ENCODE results near the gene NOL4L. TPM values are rescaled to one million over a fixed set of nuclear protein-coding genes. Genes with fewer than 3 reads are reported as not detected.

The NOL4L gene
- total RNA-seq, 4 donors from 2014 or later, result 2.6 to 12.8 (median 6.4) TPM

GRCh38 chr20:32445539-32446273 lies 139.4 kb downstream of the NOL4L start:
- Histone ChIP-seq H3K4me3 (no peak overlapping the region), H3K27me3 (no peaks in the 10 kb centered on the region), H3K9me3 (no peaks in the 10 kb centered on the region), H3K27ac (no peak overlapping the region), H3K4me1 (peaks cover 40% of the 10 kb centered on the region), H3K36me3 (peaks cover 25% of the 10 kb centered on the region)
- TF ChIP-seq POLR2A (IDR thresholded peaks at IDR 0.05) (no peak), POLR2AphosphoS5 (IDR thresholded peaks at IDR 0.05) (no peak), EP300 (IDR thresholded peaks at IDR 0.05) (no peak), CTCF (IDR thresholded peaks at IDR 0.05) (no peak)
- WGBS, result 42% methylated on average over 8 of the region's 12 CpGs
- peak; percentile 55 to 76 for DNase-seq (ENCODE audit: low spot score in 2 of 2)

DNA sequence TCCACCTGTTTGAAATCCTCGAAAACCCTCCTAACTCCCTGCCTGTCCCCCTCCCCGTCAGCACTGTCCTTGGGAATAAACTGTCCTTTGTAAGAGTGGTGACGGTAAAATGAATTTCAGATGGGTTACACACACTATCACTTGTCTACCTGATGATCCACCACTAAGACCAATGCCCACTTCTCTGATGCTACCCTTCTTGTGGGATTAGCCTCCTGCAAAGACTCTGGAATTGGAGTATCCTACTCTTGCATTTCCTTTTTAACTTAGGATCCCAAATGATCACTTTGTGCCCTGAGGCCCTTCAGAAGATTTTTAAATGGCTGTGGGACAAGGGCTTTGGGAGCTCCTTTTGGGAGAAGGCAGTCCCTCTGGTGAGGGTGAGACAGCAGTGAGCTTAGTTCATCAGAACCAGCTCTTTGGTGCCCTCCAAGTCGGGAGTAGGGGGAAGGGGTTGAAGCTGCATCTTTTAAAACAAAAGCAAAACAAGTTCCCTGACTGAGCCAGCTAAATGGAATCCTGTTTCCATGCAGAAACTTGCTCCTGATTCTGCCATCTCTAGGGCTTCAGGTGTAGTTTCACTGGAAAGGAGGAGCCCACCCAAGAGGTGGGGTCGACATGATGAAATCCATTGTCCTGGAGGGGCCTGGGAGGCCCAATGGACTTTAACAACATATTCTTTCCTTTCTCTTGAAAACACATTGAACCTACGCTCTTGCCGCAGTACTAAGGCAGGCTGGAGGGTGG lies 140.5 kb downstream of the NOL4L start:
- 85% methylated on average over 7 of the region's 7 CpGs for WGBS
- H3K4me3 ChIP-seq, result no peak overlapping the region
- H3K4me1 ChIP-seq, result peaks cover 30% of the 10 kb centered on the region
- DNase-seq (ENCODE audit: low spot score in 2 of 2), result no peak
- peaks cover 28% of the 10 kb centered on the region for H3K36me3 ChIP-seq
- H3K27me3 ChIP-seq, result no peaks in the 10 kb centered on the region
- no peaks in the 10 kb centered on the region for H3K9me3 ChIP-seq
- TF ChIP-seq EP300 (IDR thresholded peaks at IDR 0.05), result no peak
- no peak overlapping the region for H3K27ac ChIP-seq

DNA sequence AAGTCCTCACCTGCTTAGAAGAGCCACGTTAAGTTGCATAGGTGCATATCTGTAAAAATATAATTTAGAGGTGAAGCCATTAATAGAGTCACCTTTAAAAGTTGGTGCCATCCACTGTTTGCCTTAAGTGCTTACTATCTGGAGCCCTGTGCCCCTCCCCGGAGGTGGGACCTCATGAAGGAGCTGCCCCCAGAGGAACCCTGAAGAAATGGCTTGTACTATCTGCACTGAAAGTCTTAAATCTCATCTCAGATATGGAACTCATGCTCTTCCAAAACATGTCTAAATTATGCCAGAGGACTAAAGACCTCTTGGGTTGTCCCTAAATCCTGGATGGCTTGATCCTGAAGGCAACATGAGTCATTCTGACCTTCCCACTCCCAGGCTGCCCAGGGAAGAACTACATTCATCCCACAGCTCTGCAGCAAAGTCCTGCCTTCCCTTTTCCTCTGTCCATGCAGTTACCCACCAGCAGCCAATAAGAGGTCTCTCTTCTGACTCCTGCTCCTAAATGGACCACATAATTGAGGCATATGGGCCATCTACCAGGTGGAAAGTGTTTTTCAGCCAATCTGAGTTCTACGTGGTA lies 141.7 kb downstream of the NOL4L start:
- 90% methylated on average over 3 of the region's 3 CpGs for WGBS

DNA sequence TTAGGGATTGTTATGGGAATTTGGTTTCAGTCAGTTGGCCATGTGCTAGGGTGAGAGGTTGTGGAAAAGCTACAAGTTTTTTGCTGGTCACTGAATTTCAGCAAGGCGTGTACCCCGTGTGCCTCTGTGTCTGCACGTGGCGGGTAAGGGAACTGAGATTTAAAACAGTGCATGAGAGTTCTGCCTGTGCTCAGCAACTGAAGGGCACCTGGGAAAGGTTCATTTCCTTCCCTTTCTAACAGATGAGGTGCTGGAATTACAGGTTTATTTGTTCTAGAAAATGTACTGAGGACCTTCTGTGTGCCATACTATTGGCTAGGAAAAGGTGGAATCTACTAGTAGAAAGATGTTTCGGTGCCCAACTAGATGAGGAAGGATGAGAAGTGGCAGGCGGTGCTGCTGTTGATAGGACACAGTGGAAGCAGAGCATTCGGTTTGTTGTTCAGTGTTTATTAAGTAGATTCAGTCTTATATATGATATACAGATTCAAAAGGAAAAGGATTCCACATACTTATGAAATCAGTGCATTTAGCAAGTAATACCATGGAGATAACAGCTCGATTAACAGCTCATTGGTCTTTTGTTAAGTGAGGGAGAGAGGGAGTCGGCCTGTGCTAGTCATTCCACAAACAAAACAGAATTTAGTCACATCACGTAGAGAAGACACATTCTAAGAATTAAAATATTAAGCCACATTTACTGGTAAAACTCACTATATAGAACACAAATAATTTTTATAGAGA lies 142.3 kb downstream of the NOL4L start:
- no peak overlapping the region for H3K4me3 ChIP-seq
- no peak overlapping the region for H3K27ac ChIP-seq
- peaks cover 14% of the 10 kb centered on the region for H3K4me1 ChIP-seq
- peak in 1 of 2 donors; percentile 19 for DNase-seq (ENCODE audit: low spot score in 2 of 2)
- H3K36me3 ChIP-seq, result peaks cover 46% of the 10 kb centered on the region
- WGBS, result 88% methylated on average over 10 of the region's 10 CpGs
- TF ChIP-seq EP300 (IDR thresholded peaks at IDR 0.05) (no peak), POLR2A (IDR thresholded peaks at IDR 0.05) (no peak), CTCF (IDR thresholded peaks at IDR 0.05) (no peak), POLR2AphosphoS5 (IDR thresholded peaks at IDR 0.05) (no peak)
- no peaks in the 10 kb centered on the region for H3K27me3 ChIP-seq
- no peaks in the 10 kb centered on the region for H3K9me3 ChIP-seq

More for the DNA sequence above, 141.7 kb downstream of the NOL4L start:
- H3K36me3 ChIP-seq, result peaks cover 39% of the 10 kb centered on the region
- no peaks in the 10 kb centered on the region for H3K27me3 ChIP-seq
- no peak overlapping the region for H3K4me3 ChIP-seq
- H3K9me3 ChIP-seq, result no peaks in the 10 kb centered on the region
- no peak overlapping the region for H3K27ac ChIP-seq
- no peak for DNase-seq (ENCODE audit: low spot score in 2 of 2)
- TF ChIP-seq CTCF (IDR thresholded peaks at IDR 0.05), result no peak
- TF ChIP-seq POLR2A (IDR thresholded peaks at IDR 0.05), result no peak
- no peak for TF ChIP-seq POLR2AphosphoS5 (IDR thresholded peaks at IDR 0.05)
- no peak for TF ChIP-seq EP300 (IDR thresholded peaks at IDR 0.05)
- H3K4me1 ChIP-seq, result peaks cover 21% of the 10 kb centered on the region

DNA sequence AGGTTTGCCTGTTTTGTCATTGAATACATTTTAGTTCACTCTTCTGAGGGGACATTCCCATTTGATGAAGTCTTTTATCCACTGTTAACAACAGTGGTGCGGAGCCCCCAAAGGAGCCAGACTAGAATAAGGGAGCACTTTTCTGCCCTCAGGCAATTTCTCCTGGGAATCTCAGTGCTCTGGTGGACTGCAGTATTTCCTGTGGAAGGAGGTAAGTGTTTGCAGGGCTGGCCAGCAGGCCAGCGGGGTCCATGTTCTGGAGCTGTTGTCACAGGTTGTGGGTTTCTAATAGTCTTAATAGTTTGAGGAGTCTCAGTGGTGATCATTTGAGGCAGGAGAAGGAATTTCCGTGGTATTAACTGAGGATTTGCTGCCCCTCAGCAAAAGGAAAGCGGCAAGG lies 143.5 kb downstream of the NOL4L start:
- no peaks in the 10 kb centered on the region for H3K27me3 ChIP-seq
- peak in 1 of 2 donors; percentile 8 for DNase-seq (ENCODE audit: low spot score in 2 of 2)
- H3K4me1 ChIP-seq, result peaks cover 13% of the 10 kb centered on the region
- TF ChIP-seq CTCF (IDR thresholded peaks at IDR 0.05) (no peak), EP300 (IDR thresholded peaks at IDR 0.05) (no peak), POLR2AphosphoS5 (IDR thresholded peaks at IDR 0.05) (no peak), POLR2A (IDR thresholded peaks at IDR 0.05) (no peak)
- H3K9me3 ChIP-seq, result no peaks in the 10 kb centered on the region
- no peak overlapping the region for H3K4me3 ChIP-seq
- 93% methylated on average over 4 of the region's 4 CpGs for WGBS
- H3K27ac ChIP-seq, result no peak overlapping the region
- peaks cover 52% of the 10 kb centered on the region for H3K36me3 ChIP-seq

Data from suprapubic skin (tissue), 4 donors.